OCI-LY1 (cell line): ENCODE data around the gene RNF141.

ENCODE experiments used
- CTCF ChIP-seq: fragments of 200-600 bp; sonication (generic), shearing (Covaris generic); IDR thresholded peaks from 2 replicates; pipeline ENCODE4 v1.5.1; 2017; ENCODE audit warnings: mild to moderate bottlenecking, antibody characterized with exemption, low read length, moderate library complexity, mixed read lengths
- EZH2 ChIP-seq: fragments of 200-600 bp; sonication (generic), shearing (Covaris generic); IDR thresholded peaks from 2 replicates; pipeline ENCODE4 v1.8.0; 2017; ENCODE audit warnings: borderline replicate concordance, mixed run types, mild to moderate bottlenecking, antibody characterized with exemption, low read length, moderate library complexity, mixed read lengths

- no peak; the same call in 1 of the 2 replicates for TF ChIP-seq CTCF
- no peak for TF ChIP-seq EZH2
Observed at GRCh38 chr11:10564696-10565318, 23.8 kb upstream of the RNF141 start.
